Retinal pigment epithelial cell (primary cell): ENCODE results near the gene PASD1.
"Not testable (repeated sequence)": the region's sequence is repeated elsewhere in the genome, so short reads cannot be mapped to it uniquely, and the experiment has no call there.

Experiments used
- DNase-seq: peaks from one replicate; pipeline ENCODE4 v3.0.0-alpha.2; 2010; ENCODE audit warnings: low read depth
- H3K4me3 ChIP-seq: 2 replicates; pipeline ENCODE4 v1.5.1; 2011; ENCODE audit warnings: mild to moderate bottlenecking, low read length, control low read depth, moderate library complexity
- TF ChIP-seq, protein P1 (sequence below): conservative IDR thresholded peaks from 2 replicates; pipeline ENCODE4 v1.5.1; 2011; ENCODE audit warnings: low read depth, low read length, control low read depth, inconsistent platforms

PASD1 gene

DNA sequence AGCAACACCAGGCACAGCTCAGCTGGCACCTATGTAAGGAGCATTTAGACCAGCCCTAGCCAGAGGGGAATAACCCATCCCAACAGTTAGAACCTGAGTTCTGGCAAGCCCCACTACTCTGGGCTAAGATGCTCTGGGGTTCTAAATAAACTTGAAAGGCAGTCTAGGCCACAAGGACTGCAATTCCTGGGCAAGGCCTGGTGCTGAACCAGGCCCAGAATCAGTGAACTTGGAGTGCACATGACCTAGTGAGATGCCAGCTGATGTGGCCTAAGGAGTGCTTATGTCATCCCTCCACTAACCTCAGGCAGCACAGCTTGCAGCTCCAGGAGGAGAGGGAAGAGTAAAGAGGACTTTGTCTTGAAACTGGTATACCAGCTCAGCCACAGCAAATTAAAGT lies 124.2 kb downstream of the PASD1 start:
- no peak for DNase-seq
- no peak overlapping the region for H3K4me3 ChIP-seq
- TF ChIP-seq, protein P1, sequence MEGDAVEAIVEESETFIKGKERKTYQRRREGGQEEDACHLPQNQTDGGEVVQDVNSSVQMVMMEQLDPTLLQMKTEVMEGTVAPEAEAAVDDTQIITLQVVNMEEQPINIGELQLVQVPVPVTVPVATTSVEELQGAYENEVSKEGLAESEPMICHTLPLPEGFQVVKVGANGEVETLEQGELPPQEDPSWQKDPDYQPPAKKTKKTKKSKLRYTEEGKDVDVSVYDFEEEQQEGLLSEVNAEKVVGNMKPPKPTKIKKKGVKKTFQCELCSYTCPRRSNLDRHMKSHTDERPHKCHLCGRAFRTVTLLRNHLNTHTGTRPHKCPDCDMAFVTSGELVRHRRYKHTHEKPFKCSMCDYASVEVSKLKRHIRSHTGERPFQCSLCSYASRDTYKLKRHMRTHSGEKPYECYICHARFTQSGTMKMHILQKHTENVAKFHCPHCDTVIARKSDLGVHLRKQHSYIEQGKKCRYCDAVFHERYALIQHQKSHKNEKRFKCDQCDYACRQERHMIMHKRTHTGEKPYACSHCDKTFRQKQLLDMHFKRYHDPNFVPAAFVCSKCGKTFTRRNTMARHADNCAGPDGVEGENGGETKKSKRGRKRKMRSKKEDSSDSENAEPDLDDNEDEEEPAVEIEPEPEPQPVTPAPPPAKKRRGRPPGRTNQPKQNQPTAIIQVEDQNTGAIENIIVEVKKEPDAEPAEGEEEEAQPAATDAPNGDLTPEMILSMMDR: no peak

DNA sequence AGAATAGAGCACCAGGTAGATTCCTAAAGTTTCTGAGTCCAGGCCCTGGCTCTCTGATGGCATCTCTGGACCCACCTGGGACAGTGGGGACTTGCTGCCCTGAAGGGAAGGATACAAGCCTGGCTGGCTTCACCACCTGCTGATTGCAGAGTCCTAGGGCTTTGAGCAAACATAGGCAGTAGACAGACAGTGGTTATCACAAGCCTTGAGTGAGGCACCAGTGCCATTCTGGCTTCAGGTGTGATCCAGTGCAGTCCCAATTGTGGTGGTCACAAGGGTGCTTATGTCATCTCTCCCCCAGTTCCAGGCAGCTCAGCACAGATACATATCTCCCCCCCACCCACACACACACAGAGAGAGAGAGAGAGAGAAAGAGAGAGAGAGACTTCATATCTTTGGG lies 125.2 kb downstream of the PASD1 start:
- H3K4me3 ChIP-seq: no peak overlapping the region
- TF ChIP-seq, protein P1: no peak
- no peak for DNase-seq

DNA sequence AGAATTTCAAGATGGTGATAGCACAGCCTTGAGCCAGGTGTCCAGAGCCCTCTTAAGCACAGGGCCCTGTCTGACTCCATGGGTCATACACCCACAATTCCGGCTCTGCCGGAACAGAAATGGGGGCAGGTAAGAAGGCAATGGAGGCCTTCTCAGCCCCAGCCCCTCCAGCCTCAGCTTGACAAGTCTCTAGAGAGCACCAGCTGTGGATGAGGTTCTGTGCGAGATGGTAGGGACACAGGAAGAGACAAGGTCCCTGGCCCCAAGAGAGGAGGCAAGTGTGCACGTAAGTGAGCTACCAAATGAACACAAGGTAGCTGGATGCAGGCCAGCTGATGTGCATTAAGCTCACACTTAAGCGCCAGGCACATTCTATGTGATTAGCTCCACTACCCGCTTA lies 129.3 kb downstream of the PASD1 start:
- TF ChIP-seq, protein P1: no peak
- no peak overlapping the region for H3K4me3 ChIP-seq
- no peak for DNase-seq

DNA sequence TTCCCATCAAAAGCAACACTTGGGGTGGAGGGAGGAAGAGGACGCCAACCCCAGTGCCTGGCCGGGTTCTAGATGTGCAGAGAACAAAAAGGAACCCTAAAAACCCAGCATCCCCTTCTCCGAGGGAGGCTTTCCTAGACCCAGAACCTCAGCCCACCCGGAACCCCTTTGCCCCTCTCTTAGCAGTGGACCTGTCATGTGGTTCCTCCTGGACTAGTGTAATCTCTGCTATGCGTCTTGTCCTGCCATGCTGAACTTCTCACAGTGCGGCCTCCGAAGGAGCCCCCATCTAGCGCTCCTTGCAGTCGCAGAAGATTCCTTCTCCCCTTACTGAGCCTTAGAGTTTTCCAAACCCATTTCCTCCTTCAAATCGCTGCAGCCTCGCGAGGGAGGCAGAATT lies 130.6 kb downstream of the PASD1 start:
- TF ChIP-seq, protein P1: no peak
- DNase-seq: no peak
- H3K4me3 ChIP-seq: no peak overlapping the region

DNA sequence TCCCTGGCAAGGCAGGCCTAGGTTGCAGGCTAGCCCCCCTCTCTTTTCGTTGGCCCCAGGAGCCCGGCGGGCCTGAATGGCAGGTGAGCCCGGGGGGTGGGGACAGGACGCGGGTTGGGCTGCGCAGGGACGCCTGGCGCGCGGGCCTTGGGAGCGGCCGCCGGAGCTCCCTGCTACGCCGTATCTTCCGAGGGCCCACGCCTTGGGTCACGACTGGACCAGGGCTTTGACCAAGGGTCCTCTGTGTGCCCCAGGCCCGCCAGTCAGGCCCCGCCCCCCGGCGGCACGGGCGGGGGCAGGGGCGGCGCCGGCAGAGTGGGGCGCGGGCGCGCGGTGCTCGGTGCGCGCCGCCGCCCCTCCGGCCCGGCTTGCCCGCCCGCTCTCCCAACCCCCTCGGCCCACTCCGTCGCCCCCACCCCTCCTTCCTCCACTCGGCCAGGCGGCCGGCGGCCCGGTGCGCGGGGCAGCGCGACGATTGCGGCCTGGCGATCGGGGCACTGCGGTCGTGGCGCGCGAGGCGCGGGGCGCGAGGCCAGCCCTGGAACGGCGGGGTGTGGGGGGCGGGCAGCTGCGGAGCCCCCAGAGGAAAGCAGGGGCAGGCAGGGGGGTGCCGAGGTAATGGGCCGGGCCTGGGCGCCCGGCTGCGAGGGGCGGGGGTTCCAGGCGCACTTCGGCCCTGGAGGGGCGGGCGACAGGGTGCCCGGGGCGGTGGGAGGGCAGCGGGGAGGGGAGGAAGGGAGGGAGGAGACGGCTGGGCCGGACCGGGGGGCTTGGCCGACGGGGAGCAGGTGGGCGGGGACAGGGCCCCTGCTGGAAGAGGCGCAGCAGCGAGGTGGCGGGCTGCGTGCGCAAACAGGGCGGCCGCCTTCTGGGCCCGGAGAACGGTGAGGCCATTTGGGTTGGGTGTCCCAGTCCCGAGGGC lies 131.4 kb downstream of the PASD1 start, which contains the start of gene PRRG3:
PRRG3 (plus strand) TSS at position 798 of the 922 bp plus-strand sequence. CDS start 3,357 bp downstream, outside the sequence.
- no peak for DNase-seq
- TF ChIP-seq, protein P1: no peak
- H3K4me3 ChIP-seq: no peak within 1 kb of the TSS

DNA sequence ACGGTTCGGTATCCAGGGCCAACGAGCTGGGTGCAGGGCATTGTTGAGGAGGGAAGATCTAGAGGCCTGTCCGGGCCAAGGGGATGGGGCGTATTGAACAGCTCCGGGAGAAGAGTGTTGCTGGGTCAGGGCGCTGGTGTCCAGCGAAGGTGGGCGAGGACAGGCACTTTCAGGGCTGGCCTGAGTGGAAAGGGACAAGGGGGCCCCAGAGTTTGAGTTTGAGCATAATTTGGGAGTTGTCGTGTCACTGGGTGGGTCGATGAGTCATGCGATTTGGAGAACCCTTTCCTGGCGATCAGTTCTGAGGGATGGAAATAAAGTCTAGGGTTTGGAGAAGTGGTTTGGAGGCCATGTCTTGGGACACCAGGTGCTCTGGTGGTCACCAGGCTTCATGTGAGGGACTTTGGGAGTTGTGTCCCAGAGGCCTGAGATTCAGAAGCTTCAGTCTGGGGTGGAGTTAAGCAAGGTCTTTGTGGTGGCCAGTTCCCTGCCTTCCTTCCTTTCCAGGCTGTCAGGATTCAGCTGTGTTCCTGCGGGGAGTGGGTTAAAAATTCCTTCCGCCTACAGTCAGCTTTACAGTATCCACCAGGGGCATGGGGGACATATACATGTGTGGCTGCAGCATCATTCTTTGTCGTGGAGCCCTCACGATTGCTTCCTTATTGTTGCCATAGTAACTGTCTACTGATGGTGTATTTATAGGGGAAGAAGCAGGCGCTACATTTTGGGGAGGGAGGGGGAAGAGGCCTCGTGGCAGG lies 132.3 kb downstream of the PASD1 start:
- TF ChIP-seq, protein P1: no peak
- no peak overlapping the region for H3K4me3 ChIP-seq
- no peak for DNase-seq

DNA sequence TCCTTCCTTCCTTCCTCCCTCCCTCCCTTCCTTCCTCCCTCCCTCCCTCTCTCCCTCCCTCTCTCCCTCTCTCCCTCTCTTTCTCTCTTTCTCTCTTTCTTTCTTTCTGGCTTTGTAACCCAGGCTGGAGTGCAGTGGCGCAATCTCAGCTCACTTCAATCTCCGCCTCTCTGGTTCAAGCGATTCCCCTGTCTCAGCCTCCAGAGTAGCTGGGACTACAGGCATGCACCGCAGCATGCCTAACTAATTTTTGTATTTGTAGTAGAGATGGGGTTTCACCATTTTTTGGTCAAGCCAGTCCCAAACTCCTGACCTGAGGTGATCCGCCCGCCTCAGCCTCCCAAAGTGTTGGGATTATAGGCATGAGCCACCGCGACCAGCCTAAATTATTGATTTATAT lies 133.6 kb downstream of the PASD1 start:
- DNase-seq, H3K4me3 ChIP-seq: not testable (repeated sequence)
